HG03159 (cell line): ENCODE measurements around the gene ENPP1.
"Not testable (repeated sequence)": the region's sequence is repeated elsewhere in the genome, so short reads cannot be mapped to it uniquely, and the experiment has no call there.

Experiments used
- ATAC-seq: cut with Tn5 transposase; IDR thresholded peaks from one replicate; pipeline ENCODE4 v1.9.1; 2021; ENCODE audit warnings: mild to moderate bottlenecking, moderate library complexity; ENCODE audit not compliant: unreplicated experiment

ENPP1 gene

DNA sequence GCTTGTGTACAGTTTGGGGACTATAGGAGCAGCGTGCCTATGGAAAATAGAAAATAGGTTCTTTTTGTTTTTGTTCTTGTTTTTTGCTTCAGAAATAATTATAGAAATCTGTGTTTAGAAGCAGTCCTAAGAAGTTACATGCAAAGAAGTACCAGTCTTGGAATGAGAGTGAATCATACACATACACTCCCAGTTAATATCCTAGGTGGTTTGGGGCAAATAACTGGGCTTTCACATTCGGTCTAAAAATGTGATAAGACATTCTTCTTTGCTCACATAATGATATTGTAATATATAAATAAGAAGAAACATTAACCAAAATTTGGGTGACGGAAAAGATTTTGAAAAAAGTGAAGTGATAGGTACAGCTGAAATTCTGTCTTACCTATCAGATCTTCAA is 61.0 kb downstream of the ENPP1 start:
- no peak for ATAC-seq

DNA sequence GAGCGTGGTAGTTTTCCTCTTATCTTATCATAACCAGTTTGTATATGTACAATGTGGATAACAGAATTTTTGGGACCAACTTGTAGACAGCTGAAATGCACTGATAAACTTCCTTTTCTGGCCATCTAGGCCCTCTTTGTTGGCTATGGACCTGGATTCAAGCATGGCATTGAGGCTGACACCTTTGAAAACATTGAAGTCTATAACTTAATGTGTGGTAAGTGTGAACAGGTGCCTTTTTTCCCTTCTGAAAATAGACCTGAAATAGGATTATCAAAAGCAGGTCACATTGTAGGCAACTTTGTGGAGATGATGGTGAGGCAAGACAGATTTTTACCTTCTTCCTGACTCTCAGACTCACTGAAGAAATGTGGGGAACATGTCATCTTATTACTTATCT is 67.8 kb downstream of the ENPP1 start:
- no peak for ATAC-seq

DNA sequence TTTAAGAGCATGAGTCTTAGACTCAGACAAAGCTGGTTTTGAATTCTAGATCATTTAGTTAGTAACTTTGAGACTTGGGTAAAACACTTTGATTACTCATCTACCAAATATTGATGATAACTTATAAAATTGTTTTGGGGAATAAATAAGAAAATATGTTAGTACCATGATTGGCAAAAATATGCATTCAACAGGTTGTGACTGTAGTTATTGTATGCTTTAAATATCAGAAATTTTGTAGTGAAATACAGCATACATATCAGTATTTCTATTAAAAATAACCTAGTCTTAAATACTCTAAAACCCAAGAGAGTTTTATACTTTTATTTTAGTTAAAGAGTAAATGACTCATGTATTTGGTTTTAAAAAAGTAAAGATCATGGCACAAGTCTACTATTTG is 68.7 kb downstream of the ENPP1 start:
- no peak for ATAC-seq

DNA sequence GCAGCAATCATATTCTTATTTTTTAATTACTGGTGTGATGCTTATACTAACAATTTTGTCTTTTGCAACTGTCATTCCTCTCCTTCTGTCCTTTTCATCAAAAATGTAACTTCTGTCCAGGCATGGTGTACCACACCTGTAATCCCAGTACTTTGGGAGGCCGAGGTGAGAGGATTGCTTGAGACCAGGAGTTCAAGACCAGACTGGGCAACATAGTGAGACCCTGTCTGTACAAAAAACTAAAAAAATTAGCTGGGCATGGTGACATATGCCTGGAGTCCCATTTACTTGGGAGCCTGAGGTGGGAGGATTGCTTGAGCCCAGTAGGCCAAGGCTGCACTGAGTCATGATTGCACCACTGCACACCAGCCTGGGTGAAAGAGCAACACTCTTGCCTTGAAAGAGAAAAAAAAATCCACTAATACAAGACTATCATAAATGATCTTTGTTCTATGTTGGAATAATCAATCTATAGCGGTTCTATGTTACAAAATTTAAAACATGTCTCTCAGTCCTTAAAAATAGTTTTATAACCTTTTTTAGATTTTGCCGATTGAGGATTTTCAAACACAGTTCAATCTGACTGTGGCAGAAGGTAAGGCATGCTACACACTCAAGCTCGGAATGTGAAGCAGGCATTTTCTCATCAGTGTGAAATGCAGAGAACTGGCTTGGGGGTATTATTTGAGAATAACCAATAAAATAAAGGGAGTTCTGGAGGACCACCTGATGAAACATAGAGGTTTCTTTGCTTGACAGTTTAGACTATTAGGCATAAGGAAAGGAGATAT is 70.4 kb downstream of the ENPP1 start:
- ATAC-seq: no peak

DNA sequence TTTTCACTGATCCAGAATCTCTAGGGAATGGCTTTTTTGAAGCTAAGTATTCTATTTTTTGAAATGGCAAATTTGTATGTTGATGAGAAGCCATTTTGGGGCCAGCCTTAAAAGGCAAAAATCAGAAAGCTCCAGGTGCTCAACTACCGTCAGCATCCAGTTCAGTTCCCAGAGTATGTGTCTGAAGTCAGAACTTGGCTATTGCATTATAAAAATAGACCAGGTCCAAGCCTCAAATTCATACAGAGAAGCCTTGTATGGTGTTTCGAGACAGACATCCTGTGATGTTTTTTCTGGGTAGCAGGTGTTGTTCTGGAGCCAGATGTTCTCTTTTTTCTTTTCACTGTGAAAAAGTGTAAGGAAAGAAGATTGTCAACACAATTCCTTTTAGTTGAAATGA is 75.2 kb downstream of the ENPP1 start:
- ATAC-seq: no peak

DNA sequence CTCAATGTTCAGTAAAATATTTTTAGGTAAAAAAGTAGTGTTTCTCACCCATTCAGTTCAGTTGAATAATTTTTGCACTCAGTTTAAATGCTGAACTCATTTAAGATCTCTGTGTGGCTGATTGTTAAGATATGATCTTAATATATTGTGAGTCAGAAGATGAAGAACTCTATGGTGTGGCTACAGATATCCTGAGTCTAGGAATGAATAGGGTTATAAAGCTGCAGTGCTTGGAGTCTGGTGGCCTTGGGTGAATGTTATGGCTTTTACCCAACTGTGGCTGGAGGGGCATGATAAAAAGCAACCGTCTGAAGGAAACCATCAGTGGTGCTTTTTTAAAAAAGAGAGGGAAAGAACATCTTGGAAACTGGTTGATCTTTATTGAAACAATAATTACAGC is 77.4 kb downstream of the ENPP1 start:
- no peak for ATAC-seq

DNA sequence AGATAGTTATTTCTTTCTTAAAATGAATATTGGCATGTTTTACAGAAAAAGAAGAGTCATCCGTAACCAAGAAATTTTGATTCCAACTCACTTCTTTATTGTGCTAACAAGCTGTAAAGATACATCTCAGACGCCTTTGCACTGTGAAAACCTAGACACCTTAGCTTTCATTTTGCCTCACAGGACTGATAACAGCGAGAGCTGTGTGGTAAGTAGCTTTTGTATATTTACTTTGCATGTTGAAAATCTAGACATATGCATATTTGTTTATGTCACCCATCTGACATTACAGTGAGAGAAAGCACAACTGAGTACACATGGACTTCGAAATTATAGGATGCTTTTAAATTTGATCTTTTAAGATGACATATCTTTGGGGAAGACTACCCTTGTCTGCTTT is 78.7 kb downstream of the ENPP1 start:
- ATAC-seq: no peak

DNA sequence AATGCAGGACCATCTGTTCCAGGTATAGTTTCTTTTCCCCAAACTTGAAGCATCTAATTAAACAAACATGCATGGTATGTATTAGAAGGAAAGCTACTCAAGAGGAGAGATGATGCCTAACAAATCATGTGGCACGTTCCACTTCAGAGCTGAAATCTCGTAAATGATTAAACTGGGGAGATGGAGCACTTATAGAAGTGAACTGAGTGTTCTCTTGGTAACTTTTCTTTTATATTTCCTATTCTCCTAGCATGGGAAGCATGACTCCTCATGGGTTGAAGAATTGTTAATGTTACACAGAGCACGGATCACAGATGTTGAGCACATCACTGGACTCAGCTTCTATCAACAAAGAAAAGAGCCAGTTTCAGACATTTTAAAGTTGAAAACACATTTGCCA is 82.3 kb downstream of the ENPP1 start:
- ATAC-seq: no peak

DNA sequence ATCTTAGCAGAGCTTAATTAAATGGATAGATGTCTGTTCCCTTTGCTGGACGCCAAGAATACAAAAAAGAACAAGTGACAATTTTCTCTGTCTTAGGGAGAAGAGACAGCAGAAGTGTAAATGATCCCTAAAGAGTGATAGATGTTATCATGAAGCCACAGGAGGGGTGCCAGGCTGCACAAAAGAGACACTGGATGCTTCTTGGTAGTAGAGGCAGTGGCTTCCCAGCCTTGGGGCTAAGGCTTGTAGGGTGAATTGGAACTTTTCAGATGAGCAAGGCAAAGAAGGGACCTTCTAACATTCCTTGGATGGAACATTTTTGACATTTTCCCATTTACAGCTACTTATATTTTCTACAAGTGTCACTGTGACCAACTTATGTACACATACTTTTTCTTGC is 85.4 kb downstream of the ENPP1 start:
- ATAC-seq: no peak

DNA sequence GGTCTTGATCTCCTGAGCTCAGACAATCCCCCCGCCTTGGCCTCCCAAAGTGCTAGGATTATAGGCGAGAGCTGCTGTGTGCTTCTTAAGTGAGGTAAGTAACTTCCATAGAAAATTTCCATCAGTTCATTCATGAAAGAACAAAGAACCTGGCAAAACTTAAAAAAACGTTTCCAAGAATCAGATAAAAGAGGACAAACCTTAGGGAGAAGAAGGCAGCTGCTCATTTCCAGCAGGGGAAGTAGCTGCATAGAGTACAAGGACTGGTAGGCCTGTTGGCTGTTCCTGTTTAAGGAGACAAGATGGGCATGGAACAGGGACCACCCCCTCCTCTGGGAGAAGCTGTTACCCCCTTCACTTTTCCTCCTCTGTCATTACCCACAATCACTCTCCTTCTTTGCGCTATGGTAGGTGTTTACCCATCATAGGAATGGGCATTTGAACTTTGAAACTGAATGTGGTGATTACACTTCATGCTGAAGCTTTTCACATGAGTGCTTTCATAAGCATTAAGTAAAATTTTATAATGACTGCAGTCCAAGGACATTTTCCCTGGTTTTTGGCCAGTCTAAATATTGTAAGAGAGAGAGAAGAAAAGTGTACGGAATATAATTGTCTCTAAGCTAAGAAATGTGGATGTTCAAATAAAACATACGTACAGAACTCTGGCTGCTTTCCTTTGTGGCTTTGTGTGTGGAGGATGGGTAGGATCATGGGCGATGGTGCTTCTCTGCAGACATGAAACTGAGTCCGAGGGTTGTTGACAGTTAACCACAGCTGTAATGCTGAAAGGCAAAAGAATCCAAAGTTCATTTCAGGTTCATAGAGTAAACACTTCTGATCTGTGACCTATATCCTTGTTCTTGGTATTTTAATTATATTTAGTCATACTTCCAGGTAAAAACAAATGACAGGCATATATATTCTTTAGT is 86.9 kb downstream of the ENPP1 start:
- no peak for ATAC-seq

DNA sequence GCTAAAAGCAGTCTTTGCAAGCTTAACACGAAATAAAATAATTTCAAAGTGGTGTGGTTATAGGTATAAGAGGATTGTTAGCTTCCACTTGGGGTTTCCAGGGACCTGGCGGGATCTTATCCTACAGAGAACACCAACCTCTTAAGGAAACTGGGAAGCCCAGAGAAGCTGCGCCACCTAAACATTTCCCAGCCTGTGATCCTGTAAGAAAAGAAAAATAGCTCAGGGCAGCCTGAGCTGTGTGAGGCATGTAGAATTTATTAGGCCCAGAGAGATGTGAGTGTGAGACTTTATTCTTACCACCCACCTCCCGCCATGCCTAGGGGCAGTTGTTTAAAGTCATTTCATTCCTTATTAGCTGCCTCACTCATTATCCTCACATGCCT is 89.2 kb downstream of the ENPP1 start:
- ATAC-seq: no peak

DNA sequence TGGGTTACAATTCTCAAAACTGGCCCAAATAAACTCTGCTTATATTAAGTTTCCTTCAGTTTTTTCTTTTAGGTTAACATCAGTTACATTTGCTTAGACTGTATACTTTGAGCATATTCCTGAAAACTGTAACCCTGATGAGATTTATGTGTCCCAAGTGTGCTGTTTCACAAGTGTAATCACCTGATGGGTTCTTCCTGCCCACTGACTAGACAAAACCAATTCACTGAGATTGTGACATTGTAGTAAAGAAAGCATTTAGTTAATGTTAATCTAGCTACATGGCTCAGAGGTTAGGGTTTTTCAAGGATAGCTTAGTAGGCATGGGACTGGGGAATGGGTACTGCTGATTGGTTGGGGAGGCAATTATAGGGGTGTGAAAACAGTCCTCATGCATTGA is 89.8 kb downstream of the ENPP1 start:
- ATAC-seq: no peak

DNA sequence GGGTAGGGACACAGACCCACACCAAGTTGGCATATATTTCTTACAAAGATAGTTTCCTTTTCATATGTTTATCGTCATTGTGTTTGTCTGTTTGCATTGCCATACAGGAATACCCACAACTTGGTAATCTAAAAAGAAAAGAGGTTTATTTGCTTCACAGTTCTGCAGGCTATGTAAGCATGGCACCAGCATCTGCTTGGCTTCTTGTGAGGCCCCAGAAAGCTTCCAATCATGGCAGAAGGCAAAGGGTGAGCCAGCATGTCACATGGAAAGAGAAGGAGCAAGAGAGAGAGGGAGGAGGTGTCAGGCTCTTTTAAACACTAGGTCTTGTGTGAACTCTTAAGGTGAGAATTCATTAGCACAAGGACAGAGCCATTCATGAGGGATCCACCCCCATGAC is 90.9 kb downstream of the ENPP1 start:
- no peak for ATAC-seq

DNA sequence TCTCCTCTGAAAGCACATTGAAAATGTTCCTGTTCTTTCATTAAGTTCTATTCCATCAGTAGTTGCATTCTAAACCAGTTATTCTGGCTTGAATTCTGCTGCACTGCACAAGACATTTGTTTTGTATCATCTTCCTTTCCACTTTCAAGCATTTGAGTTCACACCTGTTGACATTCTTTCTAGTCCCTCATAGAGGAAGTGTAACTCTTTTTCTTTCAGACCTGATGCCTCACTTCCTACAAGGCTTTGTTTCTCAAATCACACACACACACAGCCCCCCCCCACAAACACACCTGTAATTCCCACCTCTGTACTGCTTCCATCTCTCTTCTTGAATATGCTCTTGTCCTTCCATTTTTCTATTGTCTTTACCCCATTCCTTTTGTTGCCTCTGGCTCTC is 92.4 kb downstream of the ENPP1 start:
- no peak for ATAC-seq

DNA sequence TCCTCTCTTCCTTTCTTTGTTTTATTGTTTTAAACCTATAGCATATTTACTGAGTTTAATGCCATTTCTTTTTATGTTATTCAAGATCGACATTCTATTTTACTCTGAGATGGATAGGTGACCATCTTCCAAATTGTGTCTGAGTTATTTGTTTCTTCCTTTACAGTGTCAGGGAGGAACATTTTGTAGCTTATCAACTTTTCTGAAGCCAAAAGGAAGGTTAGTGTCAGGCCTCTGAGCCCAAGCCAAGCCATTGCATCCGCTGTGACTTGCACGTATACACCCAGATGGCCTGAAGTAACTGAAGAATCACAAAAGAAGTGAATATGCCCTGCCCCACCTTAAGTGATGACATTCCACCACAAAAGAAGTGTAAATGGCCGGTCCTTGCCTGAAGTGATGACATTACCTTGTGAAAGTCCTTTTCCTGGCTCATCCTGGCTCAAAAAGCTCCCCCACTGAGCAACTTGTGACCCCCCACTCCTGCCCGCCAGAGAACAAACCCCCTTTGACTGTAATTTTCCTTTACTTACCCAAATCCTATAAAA is 93.6 kb downstream of the ENPP1 start:
- not testable (repeated sequence) for ATAC-seq

DNA sequence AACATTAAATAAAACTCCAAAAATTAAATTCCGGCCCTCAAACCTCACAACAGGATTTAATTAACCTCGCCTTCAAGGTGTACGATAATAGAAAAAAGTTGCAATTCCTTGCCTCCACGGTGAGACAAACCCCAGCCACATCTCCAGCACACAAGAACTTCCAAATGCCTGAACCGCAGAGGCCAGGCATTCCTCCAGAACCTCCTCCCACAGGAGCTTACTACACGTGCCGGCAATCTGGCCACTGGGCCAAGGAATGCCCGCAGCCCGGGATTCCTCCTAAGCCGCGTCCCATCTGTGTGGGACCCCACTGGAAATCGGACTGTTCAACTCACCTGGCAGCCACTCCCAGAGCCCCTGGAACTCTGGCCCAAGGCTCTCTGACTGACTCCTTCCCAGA is 95.9 kb downstream of the ENPP1 start:
- not testable (repeated sequence) for ATAC-seq

DNA sequence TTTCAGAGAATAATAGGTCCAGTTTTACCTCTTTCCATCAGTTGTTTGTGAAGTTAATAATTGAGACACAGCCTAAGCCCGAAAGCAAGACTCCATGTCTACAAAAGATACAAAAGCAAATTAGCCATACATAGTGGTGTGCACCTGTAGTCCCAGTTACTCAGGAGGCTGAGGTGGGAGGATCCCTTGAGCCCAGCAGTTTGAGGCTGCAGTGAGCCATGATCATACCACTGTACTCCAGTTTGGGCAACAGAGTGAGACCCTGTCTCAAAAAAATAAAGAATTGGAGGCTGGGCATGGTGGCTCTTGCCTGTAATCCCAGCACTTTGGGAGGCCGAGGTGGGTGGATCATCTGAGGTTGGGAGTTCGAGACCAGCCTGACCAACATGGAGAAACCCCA is 101.0 kb downstream of the ENPP1 start:
- ATAC-seq: not testable (repeated sequence)

DNA sequence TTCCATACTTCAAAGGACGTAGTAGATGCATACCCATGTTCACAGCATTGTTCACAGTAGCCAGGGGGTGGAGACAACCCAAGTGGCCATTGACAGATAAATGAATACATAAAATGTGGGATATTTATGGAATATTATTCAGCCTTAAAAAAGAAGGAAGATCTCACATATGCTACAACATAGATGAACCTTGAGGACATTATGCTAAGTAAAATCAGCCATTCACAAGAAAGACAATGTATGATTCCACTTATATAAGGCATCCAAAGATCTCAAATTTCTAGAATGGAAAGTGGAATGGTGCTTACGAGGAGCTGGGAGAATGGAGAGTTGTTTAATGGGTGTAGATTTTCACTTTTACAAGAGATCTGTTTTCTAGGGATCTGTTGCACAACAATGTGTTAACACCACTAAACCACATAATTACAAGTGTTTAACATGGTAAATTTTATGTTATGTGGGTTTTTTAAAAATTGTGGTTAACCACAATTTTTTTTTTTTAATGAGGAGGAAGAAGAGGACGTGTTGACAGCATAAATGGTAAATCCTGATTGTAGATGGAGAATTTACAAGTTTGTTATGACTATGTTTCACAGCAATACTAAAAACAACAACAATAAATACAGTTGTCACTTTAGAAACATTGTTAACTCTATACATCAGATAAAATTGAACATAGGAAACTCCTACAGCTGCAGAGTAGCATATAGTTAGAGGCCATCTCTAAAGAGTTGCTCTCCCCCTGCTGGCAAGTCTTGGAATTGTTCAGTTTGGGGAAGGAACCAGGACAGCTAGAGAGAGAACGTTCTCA is 101.8 kb downstream of the ENPP1 start:
- ATAC-seq: peak; percentile 98

DNA sequence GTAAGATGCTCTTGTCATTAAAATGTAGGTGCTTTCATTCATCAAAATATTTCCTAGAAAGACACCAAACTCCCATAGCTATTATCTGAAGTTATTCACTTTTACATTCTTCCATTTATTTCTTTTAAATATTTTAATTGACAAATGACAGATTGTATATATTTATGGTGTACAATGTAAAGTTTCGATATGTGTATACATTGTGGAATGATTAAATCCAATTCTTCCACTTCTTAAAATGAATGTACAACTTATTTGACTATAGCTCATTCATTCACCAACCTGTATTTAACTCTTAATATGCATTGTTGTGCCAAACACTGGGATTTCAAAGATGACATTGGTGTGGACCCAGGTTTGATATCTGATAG is 102.4 kb downstream of the ENPP1 start:
- no peak for ATAC-seq

DNA sequence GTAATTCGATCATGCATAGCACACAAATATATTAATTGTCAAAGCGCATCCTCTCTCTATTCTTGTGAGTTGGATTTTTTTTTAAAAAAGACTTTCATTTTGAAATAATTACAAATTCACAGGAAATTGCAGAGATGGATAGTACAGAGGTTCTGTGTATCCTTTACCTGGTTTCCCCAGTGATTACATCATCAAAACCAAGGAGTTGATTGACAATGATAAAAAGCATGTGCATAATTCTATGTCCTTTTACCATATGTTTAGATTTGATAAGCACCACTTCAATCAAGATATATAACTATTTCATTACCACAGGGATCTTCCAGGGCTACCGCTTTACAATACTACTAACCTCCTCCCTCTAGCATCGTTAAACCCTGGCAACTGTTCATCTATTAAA is 103.1 kb downstream of the ENPP1 start:
- ATAC-seq: no peak

DNA sequence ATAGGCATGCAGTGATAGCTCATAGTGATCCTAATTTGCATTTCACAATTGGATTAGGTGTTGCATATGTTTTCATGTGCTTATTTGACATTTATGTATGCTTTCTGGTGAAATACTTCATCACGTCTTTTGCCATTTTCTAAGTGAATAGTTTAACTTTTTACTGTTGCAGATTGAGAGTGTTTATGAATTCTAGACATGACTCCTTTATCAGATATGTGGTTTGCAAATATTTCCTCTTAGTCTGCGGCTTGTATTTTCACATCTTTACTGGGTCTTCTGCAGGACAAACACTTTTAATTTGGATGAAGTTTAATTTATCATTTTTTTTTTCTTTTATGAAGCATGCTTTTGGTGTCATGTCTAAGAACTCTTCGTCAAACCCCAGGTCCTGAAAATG is 104.1 kb downstream of the ENPP1 start:
- no peak for ATAC-seq
